ENCODE results near the gene TGM2.

- no peak for TF ChIP-seq CTCF (IDR thresholded peaks at IDR 0.05)
- TF ChIP-seq POLR2AphosphoS5 (IDR thresholded peaks at IDR 0.05): no peak
Measured at GRCh38 chr20:38178065-38178491, 13.0 kb upstream of the TGM2 start.
